ENCODE results near the gene SH2D4B.

SH2D4B gene

DNA sequence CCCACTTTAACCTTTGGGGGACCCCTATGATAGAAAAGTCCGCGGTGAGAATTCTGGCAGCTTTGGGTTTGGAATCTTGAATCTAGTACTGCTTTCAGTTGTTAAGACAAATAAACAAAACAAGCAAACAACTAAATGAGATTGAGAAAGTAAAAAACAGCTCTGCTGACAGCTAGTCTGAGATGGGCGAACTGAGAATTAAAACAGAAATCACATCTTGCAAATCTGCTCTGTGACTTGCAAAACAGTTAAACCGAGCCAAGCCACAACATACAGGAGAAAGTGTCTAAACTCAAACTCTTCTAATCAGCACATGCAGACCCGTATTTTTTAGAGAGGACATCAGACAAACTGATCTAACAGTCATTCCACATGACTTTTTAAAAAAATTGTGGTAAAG, 110.4 kb downstream of the SH2D4B start:
- no peak for DNase-seq

DNA sequence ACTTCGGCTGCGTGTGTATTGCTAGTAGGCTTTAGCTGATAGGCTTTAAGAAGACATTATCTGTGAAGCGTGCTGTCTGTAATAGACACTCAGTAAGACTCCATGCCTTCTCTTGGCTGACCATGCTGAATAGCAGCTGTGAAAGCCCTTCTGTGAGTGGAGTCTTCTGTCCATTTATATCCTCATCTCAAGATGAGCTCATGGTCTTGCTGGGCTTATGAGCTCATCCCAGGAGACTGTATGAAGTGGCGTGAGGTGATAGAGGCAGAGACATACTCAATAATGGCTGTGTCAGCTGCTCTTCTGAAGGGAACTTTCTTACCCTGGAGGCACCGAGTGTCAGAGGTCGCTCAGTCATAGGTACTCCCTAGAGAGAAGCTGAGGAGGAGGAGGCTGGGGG, 111.5 kb downstream of the SH2D4B start:
- no peak for DNase-seq

DNA sequence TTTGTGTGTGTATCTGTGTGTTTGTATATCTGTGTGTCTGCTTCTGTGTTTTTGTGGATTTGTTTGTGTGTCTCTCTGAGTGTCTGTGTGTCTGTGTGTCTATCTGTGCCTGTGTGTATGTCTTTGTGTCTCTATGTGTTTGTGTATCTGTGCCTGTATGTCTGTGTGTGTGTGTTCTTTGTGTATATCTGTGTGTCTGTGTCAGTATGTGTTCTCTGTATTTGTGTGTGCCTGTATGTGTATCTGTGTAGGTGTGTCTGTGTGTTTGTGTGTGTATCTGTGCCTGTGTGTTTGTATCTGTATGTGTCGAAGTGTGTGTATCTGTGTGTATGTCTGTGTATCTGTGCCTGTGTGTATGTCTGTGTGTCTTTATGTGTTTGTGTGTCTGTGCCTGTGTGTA, 118.2 kb downstream of the SH2D4B start:
- no peak for DNase-seq

DNA sequence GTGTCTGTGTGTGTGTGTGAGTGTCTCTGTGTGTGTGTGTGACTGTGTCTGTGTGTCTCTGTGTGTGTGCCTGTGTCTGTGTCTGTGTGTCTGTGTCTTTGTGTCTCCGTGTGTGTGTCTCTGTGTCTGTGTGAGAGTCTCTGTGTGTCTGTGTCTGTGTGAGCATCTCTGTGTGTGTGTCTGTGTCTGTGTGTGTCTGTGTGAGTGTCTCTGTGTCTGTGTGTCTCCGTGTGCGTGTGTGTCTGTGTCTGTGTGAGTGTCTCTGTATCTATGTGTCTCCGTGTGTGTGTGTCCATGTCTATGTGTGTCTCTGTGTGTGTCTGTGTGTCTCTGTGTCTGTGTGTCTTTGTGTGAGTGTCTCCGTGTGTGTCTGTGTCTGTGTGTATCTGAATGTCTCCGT, 120.4 kb downstream of the SH2D4B start:
- DNase-seq: no peak

DNA sequence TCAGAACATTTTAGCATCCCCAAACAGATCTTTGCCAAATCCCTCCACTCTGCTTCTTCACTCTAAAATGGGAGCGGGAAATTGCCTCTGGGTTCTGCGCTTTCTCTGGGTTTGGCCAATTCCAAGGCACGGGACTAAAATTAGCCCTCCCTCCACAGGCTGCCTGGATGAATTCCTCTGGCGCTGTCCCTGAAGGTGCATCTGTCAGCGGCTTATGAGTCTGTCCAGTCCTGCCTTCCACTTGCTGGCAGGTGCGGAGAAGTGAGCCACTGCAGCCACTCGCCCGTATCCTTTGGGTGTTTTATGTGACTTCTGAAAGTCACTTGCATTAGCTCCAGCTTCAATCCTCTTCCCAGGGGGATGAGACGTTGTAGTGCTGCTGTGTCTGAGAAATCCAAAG, 121.6 kb downstream of the SH2D4B start:
- DNase-seq: no peak

DNA sequence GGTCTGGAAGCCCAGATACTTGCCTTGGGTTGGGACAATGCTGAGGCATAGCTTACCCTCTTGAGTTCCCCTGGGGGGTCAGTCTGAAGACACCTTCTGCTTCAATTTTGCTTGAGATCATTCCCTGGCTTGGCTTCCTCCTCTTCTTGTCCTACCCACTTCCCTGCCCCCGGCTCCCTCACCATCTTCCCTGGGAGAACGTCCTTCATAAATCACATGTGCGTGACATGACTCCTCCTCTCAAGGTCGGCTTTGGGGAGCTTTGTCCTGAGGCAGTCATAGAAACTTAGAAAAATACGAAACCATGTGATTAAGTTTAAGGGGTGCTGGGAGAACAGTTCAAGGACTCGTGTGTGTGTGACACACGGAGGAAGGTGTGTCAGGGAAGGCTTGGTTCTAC, 122.6 kb downstream of the SH2D4B start:
- DNase-seq: no peak

DNA sequence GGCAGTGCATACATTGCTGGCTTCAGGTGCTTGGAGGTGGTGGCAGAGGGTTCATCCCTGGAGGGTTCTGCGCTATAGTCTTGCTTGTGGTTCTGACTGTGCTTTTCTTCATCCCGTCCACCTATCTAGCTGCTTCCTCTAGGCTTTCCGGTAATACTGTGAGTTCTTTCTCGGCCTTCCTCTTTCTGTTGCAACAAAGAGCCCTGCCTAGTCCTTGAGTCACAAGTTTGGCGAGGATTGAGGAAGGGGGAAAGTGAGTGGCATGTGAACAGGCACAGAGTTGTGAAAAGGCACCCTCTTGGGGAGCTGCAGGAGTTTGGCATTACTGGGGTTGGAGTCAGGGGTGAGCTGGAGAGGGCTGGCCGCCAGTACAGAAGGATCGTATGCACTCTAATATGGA, 123.0 kb downstream of the SH2D4B start:
- no peak for DNase-seq

DNA sequence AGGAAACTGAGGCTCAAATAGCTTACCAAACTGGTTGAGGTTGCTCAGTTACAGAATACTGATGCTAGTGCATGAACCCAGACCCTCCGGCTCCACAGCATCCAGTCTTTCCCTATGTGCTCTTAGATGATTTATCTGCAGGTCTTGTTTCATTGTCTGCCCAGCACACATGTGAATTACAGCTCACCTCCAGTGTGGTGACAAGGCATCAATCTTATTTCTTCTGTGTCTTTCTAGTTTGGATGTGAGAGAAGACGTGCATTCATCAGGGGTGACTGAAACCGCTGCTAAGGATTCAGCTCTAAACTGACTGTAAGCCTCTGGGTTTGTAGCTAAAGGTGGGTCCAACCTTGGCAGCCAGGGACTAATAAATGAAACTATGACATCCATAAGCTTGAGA, 123.8 kb downstream of the SH2D4B start:
- no peak for DNase-seq

DNA sequence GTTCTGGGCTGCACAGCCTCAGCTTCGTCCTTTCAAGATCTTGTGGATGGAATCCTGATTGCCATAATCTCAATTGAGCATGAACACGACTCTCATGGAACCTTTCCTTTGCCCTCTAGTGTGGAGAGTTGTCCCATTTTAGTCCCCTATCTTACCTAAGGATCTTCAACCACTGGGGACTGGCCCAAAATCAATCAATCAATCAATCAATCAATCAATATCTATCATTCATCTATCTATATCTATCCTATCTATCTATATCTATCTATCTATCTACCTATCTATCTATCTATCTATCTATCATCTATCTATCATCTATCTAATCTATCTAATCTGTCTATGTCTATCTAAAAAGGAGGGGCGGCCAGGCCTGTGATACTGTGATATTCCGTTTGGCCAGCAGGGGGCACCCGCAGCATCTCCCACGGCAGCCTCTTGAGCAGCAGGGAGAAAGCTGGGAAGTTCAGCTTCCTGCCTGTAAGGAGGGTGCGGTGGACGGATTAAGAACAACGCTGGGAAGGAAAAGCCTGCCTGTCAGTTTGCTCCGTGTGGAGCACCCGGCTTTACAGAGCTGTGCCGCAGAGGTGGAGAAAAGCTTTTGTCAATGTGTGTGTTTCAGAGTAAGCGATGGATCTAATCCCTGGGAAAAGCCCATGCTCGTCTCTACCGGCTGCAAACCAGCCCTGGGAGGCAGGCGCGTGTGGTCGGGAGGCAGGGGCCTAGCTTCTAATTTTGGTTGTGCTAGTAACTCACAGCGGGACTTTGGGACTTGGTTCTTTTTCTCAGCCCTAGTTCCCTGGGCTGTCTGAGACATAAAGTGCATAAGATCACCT, 124.9 kb downstream of the SH2D4B start:
- DNase-seq: peak; percentile 56

DNA sequence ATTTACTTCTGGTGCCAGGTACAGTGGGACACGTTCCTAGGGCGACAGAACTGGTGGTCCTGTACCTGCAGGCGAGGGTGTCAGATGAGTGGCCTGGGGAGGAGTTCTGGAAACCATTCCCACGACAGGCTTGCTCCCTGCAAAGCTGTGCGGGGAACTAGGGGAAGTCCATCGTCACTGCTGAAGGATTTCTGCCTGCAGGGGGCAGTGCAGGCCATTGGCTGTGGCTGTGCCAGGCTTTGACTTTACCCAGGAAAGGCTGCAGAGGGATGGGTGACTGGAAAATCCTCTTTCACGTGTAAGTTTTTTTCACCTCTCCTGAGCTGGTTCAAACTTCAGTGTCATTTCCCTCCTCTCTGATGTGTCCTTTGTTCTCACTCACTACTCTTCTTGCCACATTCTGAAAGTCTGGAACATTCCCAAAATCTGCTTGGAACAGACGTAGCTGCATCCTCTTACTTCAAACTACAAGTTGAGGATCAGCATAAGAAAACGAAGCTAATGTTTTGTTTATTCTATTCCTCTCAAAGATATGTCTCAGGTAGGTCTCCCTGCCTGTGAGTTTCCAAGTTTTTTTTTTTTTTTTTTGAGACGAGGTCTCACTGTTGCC, 126.5 kb downstream of the SH2D4B start:
- DNase-seq: peak; percentile 28

DNA sequence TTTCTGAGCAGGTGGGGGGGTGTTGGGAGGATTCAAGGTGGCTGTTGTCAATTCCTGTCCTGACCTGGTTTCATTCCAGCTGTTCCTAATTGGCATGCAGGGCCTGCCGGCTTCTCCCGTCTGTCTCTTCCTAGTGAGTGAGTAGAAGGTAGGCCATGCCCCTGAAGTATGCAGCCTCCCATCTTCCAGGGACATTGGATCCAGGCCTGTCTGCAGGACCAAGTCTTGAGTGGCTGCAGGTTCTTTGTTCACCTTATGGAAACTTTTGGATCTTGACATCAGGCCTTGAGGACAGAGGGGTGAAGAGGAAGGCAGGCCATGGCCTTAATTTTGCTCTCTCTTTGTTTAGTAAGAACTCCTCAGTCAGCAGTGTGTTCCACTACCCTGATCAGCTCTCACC, 131.8 kb downstream of the SH2D4B start:
- no peak for DNase-seq

DNA sequence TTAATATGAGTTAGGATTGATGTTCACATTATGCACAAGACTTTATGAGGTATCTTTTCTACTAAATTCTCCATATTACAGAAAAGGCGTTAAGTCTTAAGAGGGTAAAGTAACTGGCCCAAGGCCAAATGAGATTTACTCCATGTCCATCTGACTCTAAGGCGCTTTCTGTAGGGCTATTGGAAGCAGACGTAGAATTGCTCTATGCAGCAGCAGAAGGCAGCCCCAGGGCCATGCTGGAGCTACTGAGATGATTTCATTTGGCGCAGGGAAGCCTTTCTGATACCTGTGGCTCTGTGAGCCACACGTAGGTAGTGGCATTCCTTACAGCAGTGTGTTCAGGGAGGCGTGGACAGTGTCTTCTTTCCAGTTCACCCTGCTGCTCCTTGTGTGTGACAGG, 133.1 kb downstream of the SH2D4B start:
- DNase-seq: no peak

DNA sequence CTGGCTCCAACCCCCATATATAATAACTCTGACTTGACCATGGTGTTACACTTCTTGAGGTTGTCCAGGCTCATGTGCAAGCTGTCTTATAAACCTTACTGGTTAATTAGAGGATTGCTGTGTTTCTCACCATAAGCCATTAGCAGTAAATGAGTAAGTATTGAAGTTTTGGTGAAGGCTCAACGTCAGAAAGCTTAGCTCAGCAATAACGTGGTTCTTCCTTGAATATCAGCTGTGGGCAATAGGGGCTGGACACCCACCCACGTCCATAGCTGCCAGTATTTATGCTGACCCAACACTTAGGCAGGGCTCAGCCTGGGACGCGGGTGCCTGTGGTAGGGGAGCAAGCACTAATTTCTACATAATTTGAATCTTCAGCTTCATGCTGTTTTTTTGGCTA, 134.1 kb downstream of the SH2D4B start:
- no peak for DNase-seq

DNA sequence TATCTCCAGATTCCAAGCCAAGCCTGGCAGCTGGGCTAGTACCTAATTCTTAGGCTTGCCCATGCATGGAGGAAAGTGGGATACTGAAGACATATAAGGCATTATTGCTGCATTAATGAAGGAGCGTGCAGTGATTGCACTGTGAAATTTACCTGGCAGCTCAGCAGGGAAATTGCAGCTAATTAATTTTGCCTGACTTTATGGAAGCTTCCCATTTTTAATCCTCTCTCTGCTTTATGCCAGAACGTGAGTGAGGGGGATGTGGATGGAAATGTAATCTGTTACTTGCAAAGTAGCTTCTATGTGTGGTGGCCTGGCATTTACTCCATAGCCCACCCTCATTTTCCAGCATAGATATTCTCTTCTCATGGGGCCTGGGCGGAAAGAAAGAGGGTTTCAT, 134.9 kb downstream of the SH2D4B start:
- DNase-seq: no peak

DNA sequence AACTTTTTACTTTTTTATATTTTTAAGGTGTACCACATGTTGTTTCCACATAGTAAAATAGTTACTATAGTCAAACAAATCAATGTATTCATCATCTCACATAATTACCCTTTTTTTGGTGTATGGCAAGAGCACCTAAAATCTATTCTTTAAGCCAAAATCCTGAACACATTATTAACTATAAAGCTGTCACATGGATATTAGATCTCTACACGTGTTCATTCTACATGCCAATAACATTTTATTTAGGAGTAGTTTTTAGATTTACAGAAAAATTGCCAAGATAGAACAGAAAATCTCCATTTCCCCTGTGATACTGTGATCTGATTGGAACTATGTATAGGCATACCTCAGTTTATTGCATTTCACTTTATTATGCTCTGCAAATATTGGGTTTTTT, 137.1 kb downstream of the SH2D4B start:
- DNase-seq: no peak

DNA sequence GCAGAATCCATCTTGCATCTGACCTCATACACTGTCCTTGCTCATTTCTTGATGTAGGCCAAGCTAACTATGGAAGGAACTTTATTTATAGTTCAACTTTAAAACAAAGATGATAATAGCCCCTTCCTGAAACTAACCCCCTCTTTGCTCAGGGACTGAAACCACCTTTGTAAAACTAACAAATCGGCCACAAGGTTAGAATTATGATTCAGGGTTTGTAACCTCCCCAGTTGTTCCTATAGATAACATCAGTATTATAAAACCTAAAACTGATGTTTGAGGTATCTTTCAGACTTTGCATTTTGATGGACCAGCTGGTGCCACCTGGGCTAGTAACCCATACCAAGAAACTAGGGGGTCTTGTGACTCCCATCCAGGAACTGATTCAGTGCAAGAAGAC, 143.4 kb downstream of the SH2D4B start:
- no peak for DNase-seq

DNA sequence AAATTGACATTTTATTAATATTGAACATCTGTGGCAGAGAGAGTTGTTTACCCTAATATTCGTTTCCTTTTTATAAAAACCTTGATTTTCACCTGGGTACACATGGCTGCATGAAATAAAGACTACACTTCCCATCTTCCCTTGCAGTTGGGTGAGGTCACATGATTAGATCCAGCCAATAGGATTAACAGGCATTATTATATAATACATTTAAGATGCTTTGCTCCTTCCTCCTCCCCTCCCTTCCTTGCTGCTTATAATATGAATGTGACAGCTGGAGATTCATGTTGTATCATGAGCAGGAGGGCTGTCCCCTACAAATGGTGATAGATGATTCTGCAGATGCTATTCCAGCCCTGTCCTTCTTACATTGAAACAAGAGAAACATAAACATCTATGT, 146.6 kb downstream of the SH2D4B start:
- peak; percentile 16 for DNase-seq

DNA sequence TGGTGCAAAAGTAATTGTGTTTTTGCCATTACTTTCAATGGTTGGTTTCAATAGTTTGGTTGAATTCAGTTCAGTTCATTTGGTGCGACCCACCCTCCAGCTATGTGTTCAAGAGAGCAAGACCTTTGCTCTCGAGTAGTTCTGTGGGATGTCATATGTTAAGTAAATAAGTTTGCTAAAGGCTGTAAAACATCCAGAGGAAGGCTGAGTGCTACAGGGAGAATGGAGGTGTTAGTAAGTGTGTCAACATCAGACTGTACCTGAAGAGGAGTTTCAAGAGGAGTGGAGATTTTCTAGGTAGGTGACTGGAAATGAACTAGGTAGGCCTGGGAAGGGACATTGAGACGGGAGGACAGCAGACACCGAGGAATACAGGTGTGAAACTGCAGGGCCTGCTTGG, 147.7 kb downstream of the SH2D4B start:
- DNase-seq: no peak

DNA sequence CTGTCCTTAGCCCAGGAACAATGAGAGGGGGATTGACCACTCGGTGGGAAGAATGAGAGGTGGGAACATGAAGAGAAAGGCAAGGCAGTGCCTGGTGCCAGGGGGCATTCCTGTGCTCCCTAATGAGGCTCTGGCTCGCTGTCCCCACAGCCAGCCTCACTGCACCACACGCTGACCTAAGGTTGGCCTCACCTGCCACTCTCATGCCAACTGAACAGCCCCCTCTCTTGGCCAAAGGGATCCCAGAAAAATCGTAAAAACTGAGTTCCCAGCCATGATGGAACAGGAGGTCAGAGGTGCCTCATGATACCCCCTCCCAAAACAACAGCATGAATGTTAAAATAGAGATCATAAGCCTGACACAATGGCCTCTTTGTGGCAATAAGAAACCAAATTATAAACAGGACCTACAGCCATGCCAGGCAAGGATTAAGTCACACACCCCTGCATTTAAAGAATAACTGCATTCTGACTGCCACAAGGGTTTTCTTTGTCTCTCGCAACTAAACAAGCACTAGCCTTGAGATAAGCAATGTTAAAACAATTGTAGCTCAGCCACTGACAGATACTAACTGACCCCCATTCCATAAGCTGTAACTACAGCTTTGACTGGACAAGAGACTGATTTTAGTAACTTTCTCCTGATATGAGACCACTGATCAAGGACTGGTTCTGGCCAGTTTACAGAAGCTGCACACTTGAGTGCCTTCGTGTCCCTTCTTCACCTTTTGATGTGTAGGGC, 149.2 kb downstream of the SH2D4B start:
- no peak for DNase-seq

DNA sequence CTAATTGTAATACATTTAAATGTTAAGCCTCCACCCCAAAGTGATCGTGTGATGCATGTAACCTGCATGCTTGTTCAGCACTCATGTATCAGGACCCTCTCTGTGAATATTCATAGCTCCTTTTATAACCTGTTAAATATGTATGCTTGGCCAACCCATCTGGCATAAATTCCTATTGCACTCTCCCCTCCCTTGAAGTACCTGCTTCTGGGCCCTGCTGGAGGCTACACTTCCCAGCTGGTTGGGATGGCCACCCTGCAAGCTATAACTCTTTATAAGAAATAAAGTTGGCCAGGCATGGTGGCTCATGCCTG, 149.7 kb downstream of the SH2D4B start:
- no peak for DNase-seq

DNA sequence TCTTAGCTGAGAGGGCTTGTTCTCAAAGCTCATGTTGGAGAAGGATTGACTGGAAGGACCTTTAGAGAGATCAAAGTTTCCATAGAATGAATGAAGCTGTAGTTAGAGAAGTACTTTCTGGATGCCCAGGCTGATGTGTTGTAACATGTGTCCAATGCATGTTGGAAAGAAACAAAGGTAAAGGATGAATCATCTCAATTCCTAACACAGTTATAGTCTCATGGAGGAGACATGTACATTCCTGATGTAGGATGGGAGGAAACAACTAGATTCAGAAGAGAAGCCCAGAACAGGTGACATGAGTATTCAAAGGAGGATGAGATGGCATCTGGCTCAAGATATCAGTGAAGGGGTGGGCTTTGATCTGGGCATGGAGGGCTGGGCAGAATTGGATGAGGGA, 152.7 kb downstream of the SH2D4B start:
- DNase-seq: no peak

DNA sequence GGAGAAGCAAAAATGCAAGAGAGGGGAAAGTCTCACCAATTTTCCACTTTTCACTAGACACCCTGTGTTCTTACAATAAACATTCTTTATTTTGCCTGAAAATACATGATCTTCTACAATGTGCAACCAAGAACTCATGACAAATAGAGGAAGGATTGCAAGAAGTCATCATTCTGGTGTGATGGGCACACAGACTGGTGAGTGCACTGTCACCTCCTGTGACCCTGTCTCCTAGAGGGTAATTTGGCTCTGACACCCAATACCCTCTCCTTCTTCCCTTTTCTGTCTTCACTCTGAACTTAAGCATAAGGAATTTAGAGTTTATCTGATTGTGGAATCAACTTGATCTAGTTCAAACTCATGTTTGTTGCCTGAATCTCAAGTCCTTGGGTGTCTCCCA, 153.7 kb downstream of the SH2D4B start:
- DNase-seq: no peak

DNA sequence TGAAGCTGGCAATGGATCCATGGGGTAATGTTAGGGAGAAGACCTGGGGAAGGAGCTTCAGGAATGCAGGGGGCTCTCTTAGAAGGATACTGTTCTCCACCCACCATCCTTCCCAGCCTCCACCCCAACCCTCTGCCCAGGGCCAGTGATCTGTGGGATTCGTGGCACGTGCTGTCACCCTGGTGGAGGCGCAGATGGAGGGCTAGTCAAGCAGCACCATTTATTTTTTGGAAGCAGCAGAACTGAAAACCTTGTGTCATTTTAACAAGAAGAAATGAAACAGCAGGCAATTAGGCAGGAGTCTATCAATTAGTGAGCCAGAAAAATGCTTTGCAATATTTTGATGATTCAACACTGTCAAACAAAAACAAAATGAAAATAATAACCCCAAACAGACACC, 155.9 kb downstream of the SH2D4B start:
- no peak for DNase-seq

DNA sequence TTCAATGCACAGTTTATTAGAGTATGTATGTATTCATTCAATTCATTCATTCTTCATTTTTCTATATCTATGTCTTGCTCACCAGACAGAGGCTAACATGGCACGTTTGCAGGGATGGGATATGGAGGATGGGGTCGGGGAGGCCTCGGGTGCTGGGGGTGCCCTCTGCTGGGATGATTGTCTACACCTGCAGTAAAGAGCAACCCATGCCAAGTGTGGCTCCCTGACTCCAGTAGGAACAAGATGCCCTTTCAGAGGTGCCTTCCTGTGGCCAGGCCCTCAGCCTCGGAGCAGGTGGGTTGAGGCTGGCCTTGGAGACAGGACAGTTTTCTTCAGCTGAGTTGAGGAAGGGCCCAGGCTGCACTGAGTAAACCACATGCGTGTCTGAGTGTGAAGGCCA, 157.2 kb downstream of the SH2D4B start:
- no peak for DNase-seq
